GM21786 (cell line): ENCODE results near the gene COMT.
"Not testable (repeated sequence)": the region's sequence is repeated elsewhere in the genome, so short reads cannot be mapped to it uniquely, and the experiment has no call there.

Experiments
- ATAC-seq: cut with Tn5 transposase; IDR thresholded peaks from one replicate; pipeline ENCODE4 v1.9.1; 2021; ENCODE audit not compliant: unreplicated experiment

The COMT gene

GRCh38 chr22:19907902-19908301 lies 33.7 kb upstream of the COMT start:
- ATAC-seq: not testable (repeated sequence)

- no peak for ATAC-seq
Measured at GRCh38 chr22:19909350-19910179, 32.0 kb upstream of the COMT start.

- no peak for ATAC-seq
Measured at GRCh38 chr22:19910180-19910744, 31.3 kb upstream of the COMT start.

DNA sequence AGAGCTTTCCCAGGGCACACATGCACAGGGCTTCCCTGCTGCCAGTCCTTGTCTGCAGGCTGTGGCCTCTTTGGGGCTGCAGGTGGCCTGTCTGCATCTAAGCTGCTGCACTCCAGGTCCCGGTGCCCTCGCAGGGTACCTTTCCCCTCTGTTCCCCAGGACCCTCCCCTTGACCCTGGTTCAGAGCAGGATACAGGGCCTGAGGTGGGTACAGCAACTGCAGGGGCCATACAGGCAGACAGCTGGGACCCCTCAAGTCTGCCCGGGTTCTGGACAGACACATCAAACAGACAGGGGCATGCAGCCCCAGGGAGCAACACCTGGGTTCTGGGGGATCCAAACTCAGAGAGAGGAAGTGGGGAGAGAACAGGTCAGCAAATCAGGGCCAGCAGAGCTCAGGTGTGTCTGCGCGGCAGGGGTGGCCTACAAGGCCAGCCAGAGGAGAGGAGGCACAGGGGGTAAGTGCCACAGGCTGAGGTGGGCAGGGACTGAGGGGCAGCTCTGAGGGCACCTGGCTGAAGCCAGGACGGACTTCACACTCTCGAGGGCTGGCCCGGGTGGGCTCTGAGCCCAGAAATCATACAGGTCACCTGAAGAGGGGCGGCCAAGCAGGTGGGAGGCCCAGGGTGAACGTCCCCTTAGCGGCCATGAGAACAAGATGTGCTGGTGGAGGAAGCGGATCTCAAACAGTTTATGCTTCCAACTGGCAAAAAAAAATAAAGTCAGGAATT lies 29.9 kb upstream of the COMT start:
- no peak for ATAC-seq

GRCh38 chr22:19912271-19912999 lies 29.1 kb upstream of the COMT start:
- no peak for ATAC-seq

DNA sequence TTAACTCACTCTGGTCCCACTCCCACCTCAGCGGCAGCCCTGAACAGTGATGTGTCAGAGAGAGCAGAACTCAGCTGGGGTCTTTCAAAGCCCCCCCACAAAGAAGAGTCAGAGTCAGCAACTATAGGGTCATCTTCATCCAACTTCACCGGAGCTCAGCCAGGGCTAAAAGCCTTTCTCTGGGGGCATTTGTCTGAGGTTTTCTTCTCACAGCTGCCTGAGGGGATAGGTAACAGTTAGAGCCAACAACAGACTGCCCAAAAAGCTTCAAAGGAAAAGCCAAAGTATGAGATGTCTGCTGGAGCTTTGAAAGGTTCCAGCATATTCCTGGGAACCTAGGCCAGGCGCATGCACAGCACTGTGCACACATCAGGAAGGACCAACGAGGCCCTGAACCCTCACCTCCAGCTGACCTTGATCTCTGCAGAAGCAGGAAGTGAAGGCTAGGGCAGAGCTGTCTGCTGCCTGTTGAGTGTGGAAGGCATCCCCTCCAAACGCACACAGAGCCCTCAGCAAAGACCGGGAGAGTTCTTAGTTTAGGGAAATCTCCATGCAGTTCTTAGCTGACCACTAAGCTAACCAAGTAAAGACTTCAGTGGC lies 28.1 kb upstream of the COMT start:
- ATAC-seq: no peak

DNA sequence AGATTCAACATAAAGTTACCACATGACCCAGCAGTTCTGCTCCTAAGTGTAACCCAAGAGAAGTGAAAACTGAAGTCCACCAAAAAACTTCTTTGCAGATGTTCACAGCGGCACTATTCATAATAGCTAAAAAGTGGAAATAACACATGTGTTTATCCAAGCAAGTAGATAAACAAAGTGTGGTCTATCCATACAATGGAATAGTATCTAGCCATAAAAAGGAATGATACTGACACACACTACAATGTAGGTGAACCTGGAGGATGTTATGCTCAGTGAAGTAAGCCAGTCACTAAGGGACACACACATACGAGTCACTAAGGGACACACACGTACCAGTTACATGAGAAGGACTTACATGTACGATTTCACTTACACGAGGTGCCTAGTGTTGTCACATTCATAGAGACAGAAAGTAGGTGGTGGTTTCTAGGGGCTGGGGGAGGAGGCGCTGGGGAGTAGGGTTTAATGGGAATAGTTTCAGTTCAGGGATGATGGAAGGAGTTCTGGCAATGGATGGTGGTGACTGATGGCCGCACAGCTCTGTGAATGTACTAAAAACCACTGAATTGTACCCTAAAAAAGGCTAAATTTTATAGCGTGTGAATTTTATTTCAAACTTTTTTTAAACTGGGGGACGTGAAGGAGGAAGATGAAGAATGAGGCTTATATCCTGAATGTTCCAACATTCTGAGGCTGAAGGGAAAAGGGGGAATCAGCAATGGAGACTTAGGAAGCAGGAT lies 27.2 kb upstream of the COMT start:
- ATAC-seq: no peak

- no peak for ATAC-seq
Measured at GRCh38 chr22:19915287-19915954, 26.2 kb upstream of the COMT start.

- ATAC-seq: no peak
Measured at GRCh38 chr22:19916006-19916405, 25.6 kb upstream of the COMT start.

GRCh38 chr22:19916941-19917340 lies 24.6 kb upstream of the COMT start:
- ATAC-seq: no peak

GRCh38 chr22:19917389-19918138 lies 24.0 kb upstream of the COMT start:
- no peak for ATAC-seq

GRCh38 chr22:19918332-19919106 lies 23.1 kb upstream of the COMT start:
- ATAC-seq: no peak

- no peak for ATAC-seq
Measured at GRCh38 chr22:19919701-19920363, 21.7 kb upstream of the COMT start.

DNA sequence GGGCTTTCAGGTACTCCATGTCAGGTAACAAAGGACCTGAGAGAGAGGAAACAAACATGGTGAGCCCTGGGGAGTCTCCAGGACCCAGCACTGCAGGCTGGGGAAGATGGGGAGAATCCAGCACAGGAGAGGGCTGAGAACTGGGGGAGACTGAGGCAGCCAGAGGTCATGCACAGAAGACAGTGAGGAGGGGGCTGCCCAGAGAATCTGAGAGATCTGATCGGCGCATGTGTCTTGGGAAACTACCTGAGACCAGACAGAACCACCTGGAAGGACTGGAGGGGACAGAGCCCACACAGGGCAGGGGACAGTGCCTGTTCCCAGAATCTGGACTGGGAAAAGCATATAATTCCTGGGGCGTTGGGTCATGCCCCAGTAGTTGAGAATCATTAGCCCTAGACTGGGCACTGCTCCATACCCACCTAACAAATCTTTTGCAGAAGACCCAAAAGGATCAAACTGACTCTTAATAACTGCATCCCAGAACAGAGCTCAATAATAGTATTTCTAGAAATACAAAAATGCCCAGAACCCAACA lies 20.0 kb upstream of the COMT start:
- no peak for ATAC-seq

DNA sequence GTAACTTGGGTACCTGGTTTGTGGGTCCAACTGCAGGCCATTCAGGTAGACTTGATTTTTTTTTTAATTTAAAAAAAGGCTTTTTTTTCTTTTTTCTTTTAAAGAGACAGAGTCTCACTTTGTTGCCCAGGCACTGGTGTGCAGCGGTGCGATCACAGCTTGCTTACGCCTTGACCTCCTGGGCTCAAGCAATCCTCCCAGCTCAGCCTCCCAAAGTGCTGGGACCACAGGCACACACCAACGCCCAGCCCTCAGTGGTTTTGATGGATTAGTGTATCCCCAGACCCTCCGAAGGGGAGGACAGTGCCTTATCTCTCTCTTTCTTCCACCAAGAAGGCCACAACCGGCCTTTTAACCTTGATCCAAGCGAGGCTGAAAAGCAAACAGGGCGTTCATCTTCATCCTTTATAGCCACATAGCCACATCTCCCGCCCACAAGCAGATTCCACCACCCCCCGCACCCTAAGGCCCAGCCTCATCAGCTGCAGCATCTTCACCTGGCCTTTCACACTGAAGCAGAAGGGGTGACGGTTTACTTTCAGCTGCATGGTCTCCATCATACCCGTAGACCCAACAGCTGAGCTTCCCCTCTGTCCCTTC lies 17.6 kb upstream of the COMT start:
- no peak for ATAC-seq

DNA sequence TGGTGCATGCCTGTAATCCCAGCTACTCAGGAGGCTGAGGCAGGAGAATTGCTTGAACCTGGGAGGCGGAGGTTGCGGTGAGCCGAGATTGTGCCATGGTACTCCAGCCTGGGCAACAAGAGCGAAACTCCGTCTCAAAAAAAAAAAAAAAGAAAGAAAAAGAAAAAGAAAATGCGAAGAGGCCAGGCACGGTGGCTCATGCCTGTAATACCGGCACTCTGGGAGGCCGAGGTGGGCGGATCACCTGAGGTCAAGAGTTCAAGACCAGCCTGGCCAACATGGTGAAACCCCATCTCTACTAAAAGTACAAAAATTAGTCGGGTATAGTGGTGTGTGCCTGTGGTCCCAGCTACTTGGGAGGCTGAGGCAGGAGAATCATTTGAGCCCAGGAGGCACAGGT lies 15.5 kb upstream of the COMT start:
- ATAC-seq: not testable (repeated sequence)

DNA sequence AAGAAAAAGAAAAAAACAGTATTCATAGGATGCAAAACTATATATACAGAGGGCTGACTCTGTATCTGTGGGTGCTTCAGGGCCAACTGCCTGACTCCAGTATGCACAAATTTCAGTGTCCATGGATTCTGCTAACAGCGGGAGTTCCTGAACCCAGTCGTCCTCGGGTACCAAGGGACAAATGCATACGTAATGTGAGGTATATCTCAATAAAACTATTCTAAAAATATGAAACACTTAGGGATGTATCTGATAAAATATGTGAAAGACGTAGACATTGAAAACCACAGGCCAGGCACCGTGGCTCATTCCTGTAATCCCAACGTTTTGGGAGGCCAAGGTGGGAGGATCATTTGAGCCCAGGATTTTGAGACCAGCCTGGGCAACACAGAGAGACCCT lies 13.9 kb upstream of the COMT start:
- ATAC-seq: no peak
